GM18505 (cell line): ENCODE measurements around the gene PIM3.

Experiments used
- ATAC-seq: cut with Tn5 transposase; IDR thresholded peaks from one replicate; pipeline ENCODE4 v1.9.1; 2021; ENCODE audit not compliant: unreplicated experiment
- POLR2A ChIP-seq: IDR thresholded peaks from 4 replicates; pipeline ENCODE4 v1.6.1; 2011; ENCODE audit warnings: borderline replicate concordance; ENCODE audit not compliant: insufficient read depth, insufficient read length; ENCODE audit errors: extremely low read depth

Gene PIM3

DNA sequence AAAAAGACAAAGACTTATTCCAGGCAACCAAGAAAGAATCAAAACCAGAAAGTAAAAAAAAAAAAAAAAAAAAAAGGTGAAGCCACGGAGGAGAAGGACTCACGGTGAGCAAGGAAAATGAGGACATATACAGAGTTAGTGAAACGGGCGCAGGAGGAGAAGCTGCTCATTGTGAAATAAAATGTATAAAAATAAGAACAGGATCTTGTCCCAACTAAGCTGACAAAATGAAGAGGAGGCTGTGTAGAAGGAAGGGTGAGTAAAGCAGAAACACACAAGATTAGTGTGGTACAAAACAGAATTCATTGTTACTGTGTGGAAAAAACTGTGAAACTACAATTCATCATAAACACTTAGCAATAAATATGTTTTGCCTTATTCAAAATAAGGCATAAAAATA lies 44.3 kb downstream of the PIM3 start:
- TF ChIP-seq POLR2A = no peak
- ATAC-seq = no peak

DNA sequence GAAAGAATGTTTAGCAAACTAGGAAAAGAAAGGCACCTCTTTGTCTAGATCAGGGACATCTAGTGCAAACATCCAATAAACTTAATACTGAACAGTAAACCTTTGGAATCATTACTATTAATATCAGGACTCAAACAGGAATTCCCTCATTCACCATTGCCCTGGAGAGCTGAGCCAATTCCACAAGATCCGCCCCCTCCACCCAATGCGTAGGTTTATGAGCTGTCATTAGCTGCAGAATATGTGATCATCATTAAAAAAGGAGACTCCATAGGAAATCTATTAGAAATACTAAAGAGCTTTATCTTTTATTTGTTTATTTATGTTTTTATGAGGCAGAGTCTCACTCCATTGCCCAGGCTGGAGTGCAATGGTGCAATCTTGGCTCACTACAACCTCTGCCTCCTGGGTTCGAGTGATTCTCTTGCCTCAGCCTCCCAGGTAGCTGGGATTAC lies 46.5 kb downstream of the PIM3 start:
- ATAC-seq = no peak
- TF ChIP-seq POLR2A = no peak

DNA sequence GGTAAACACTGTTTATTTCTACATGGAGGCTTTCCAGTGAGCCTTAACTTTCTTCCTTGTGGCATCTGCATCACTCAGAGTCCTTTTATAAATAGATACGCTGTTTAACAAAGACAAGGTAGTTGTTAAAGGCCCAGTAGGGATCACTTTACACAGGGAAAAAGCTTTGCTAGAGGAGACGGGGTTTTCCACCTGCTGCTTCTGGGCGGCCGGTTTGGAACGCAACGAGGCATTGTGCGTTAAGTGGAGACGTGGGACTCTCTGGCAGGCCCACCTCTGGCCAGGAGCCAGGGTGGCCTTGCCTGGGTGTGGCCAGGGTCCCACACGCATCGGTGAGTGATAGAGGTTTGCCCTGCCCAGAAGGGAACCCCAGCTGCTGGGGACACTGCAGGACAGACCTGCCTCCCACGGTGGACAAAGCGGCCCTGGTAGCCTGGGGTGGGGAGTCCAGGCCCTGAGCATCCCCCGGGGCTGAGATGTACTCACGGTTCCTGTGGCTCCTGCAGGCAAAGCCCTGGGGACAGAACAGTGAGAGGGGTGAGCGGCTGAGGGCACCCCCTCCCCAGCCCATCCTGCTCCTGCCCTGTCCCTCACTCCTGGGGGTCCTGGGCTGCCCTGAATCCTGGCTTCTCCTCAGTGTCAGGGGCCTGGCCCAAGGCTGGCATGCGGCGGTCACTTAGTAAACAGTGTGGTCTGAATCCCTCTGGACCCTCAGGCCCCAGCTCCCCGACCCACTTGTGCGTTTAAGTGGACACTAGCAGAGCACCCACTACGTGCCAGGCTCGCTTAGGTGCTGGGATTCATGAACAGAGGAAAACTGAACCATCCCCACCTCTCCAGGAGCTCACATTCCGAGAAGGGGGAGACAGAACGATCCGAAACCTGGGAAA lies 47.8 kb downstream of the PIM3 start:
- no peak for TF ChIP-seq POLR2A
- no peak for ATAC-seq

DNA sequence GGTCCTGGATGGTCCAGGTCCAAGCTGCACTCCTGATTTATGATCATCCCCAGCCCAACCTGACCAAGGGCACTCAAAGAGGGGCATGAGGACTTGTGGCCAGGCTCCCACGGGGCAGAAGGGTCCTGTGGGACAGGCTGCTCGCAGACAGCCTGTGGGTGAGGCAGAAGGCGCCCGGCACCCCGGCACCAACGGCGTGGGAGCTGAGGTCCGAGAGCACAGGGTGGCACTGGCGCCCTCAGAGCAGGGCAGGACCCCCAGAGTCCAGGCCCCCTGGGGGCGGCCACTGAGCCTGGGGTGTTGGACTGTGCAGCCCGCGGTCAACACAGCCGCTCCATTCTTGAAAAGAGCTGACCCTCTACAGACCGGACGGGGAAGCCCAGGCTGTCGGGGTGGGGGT lies 48.7 kb downstream of the PIM3 start:
- ATAC-seq = no peak
- TF ChIP-seq POLR2A = no peak

DNA sequence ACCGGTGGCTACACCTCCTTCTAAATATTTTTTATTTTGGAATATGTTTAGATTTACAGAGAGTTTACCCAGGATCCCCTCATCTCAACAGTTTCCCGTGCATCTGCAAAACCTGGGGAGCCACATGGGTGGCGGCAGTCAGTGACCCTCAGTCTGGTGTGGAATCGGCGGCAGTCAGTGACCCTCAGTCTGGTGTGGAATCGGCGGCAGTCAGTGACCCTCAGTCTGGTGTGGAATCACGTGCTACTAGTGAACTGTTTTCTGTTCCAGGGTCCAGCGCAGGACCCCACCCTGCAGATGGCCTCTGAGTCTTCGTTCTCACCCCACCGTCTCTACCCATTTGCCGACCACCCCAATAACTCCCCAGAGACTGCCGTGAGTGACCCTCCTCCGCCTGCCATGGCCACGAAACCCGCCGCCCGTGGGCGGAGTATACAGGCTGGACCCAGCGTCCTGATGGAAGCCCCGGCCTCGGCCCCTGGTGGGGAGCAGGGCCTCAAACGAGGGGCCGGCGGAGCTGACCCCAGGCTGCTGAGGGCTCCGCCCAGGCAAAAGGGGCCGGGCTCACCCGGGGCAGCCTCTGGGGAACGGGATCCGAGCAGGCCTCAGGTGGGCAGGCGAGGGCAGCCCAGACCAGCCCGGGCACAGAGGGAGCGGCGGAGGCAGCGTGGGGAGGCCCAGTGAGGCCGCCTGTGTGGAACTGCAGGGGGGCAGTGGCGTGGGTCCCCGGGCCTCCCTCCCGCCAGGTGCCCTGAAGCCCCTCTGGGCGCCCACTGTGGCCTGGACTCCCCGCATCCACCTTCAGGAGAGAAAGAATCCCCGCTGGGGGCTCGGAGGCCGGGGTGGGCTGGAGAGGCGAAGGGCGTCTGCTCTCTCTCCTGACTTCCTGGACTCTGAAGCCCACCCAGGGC lies 49.4 kb downstream of the PIM3 start:
- ATAC-seq = no peak
- TF ChIP-seq POLR2A = no peak

DNA sequence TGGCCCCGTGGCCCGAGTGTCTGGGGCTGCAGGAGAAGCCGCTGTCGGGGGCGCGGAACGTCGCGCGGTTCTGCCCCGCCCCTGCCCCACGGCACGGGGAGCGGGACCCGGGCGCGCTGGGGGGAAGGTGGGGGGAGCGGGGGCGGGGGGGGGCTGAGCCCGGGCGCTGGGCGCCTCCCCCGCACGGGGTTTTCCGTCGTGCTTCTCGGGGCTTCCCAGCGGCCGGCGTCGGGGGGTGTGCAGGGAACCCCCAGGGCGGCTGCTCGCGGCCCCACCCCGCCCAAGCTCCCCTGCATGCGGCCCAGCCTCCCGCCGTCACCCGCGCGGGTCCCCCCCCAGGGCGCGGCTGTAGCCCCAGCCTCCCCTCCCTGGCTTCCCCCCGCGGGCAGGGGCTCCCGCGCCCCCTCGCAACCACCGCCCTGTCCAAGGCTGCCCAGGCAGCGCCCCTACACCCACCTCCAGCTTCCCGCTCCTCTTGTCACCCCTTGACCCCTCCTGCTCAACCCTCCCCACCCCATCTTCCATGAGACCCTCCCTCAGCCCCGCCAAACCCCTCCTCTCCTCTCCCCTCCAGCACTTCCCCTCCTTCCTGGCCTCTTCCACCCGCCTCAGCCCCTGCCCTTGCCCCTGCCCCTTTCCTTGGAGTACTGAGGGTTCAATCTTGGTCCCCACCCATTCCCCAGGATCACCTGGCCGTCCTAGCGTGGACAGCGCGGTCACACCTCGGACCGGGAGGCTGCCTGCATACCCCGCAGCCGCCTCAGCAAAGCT lies 50.3 kb downstream of the PIM3 start:
- no peak for ATAC-seq
- TF ChIP-seq POLR2A = no peak

DNA sequence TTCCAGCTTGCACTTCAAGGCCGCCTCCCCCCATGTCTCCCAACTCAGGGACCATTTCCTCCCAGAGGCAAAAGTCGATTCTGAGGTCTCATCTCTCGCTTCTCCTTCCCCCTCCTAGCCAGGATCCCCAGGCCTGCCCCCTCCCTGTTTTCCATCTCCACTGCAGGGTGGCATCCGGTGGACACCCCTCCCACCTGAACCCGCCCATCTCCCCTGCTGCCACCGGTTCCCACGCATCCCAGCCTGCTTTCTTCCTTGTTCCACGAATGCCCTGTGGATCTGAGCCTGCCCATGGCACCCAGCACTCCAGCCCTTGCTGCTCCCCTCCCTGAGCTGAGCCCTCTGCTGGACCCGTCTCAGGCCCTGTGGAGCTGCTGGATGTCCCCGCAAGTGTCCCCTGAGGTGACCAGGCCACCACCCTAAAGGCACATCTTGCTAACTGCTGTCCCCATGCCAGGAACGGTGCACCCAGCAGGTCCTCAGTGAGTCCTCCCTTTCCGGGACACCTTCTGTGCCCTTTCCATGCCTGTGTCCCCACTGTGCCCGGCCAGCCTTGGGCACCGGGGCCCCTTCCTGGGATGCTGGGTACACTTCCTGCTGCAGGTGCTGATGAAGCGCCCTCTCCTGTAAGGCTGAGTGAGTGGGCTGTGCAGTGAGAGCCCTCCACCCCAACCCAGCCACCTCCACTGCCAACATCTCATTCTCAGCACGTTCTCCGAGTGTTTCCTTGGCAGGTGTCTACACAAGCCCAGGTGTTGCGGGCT lies 51.1 kb downstream of the PIM3 start:
- no peak for ATAC-seq
- TF ChIP-seq POLR2A = no peak

DNA sequence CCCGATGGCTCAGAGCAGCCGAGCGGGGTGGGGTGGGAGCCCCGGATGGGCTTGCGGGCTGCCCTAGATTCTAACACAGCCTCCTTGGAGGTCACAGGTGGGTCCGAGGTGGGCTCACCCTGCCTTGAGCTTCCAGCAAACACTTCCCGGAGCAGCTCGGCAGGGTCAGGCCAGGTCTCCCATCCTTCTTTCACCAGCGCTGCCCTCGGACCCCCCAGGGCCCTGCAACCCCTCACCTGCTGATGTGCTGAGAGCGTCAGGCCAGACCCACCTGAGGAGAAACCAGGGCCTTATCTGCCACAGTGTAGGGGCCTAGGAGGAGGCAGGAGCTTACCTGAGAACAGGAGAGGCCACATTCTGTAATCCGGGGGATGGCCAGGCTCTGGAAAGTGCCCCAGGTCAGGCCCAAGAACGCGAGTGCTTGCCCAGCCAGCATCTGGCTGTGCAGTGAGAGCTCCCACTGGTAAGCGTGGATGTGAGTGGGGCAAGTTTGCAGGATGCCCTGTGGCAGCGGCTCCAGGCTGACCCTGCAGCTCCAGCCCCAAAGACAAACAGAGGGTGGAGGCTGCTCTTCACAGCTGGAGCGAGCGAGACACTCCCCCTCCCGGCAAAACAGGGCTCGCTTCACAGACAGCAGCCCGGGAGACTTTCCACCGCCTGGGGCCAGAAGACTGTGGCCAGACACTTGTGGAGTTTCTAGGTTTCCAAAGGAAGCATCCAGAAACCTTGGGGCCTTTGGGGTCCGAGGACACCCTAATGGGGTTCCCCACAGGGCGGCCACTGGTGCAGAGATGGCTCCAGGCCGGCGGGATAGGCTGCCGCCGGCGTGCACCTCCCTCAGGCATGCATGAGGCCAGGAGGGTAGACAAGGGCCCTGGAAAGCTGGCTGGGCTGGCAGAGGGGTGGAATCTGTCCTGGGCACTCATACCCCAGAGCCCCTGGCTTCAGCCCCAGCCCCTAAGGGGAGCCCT lies 51.9 kb downstream of the PIM3 start, which contains the start of gene IL17REL:
Gene IL17REL, minus strand, starts transcription at position 555 of the 971 bp plus-strand sequence. Its CDS starts 119 bp downstream, at position 436.
- no peak for TF ChIP-seq POLR2A
- no peak for ATAC-seq
